ENCODE results near the gene RASGRF1.

DNA sequence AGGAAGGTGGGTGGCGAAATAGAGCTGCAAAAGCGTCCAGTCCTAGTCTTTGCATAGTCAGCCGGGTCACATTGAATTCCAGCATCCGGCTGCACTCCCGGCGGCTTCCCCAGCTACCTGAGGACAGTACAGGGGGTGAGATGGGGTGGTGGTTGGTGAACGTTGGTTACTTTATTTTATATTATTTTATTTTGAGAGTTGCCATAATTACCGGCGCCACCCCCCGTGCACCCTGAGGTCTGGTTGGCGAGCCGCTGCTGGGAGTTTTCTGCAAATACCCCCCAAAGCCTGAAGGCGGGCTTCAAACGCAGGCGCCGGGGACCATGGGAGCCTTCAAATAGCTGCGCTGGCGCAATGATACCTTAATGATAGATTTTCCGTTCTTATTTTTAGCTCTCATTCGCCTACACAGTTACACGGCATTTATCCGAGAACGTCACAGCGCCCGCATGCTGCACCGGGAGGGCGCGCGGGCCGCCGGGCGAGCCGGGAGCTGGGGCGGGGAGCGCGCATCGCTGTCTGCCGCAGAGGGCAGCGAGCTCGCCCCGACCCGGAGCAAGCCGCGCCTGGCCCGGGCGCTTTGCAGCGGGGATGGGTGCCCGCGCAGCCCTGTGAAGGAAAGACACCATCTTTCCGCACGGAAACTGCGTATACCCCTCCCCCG is 756 bp upstream of the RASGRF1 start:
- TF ChIP-seq CSDC2 (CRISPR knock-in tag; IDR thresholded peaks at IDR 0.05): no peak
- TF ChIP-seq GLIS3 (CRISPR knock-in tag; IDR thresholded peaks at IDR 0.05): no peak
- TF ChIP-seq, protein P1, sequence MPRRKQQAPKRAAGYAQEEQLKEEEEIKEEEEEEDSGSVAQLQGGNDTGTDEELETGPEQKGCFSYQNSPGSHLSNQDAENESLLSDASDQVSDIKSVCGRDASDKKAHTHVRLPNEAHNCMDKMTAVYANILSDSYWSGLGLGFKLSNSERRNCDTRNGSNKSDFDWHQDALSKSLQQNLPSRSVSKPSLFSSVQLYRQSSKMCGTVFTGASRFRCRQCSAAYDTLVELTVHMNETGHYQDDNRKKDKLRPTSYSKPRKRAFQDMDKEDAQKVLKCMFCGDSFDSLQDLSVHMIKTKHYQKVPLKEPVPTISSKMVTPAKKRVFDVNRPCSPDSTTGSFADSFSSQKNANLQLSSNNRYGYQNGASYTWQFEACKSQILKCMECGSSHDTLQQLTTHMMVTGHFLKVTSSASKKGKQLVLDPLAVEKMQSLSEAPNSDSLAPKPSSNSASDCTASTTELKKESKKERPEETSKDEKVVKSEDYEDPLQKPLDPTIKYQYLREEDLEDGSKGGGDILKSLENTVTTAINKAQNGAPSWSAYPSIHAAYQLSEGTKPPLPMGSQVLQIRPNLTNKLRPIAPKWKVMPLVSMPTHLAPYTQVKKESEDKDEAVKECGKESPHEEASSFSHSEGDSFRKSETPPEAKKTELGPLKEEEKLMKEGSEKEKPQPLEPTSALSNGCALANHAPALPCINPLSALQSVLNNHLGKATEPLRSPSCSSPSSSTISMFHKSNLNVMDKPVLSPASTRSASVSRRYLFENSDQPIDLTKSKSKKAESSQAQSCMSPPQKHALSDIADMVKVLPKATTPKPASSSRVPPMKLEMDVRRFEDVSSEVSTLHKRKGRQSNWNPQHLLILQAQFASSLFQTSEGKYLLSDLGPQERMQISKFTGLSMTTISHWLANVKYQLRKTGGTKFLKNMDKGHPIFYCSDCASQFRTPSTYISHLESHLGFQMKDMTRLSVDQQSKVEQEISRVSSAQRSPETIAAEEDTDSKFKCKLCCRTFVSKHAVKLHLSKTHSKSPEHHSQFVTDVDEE (CRISPR knock-in tag; IDR thresholded peaks at IDR 0.05): no peak
- TF ChIP-seq ESRRG (CRISPR knock-in tag; IDR thresholded peaks at IDR 0.05): no peak
- TF ChIP-seq ZNF70 (CRISPR knock-in tag; IDR thresholded peaks at IDR 0.05): no peak
- no peak for TF ChIP-seq TCF4 (CRISPR knock-in tag; IDR thresholded peaks at IDR 0.05; ENCODE audit: borderline replicate concordance)
- no peak for TF ChIP-seq ISL1 (CRISPR knock-in tag; IDR thresholded peaks at IDR 0.05)
- TF ChIP-seq ZFP30 (CRISPR knock-in tag; IDR thresholded peaks at IDR 0.05): no peak
- no peak for TF ChIP-seq TOX (CRISPR knock-in tag; IDR thresholded peaks at IDR 0.05; ENCODE audit: borderline replicate concordance)
- no peak for TF ChIP-seq ZFP3 (CRISPR knock-in tag; IDR thresholded peaks at IDR 0.05)
- no peak for TF ChIP-seq ZC3H10 (CRISPR knock-in tag; IDR thresholded peaks at IDR 0.05)
- TF ChIP-seq, protein P2, sequence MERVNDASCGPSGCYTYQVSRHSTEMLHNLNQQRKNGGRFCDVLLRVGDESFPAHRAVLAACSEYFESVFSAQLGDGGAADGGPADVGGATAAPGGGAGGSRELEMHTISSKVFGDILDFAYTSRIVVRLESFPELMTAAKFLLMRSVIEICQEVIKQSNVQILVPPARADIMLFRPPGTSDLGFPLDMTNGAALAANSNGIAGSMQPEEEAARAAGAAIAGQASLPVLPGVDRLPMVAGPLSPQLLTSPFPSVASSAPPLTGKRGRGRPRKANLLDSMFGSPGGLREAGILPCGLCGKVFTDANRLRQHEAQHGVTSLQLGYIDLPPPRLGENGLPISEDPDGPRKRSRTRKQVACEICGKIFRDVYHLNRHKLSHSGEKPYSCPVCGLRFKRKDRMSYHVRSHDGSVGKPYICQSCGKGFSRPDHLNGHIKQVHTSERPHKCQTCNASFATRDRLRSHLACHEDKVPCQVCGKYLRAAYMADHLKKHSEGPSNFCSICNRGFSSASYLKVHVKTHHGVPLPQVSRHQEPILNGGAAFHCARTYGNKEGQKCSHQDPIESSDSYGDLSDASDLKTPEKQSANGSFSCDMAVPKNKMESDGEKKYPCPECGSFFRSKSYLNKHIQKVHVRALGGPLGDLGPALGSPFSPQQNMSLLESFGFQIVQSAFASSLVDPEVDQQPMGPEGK (CRISPR knock-in tag; IDR thresholded peaks at IDR 0.05; ENCODE audit: borderline replicate concordance): no peak
- TF ChIP-seq RARB (CRISPR knock-in tag; IDR thresholded peaks at IDR 0.05): no peak

All from SK-N-SH treated with all-trans-retinoic acid at 6 μM for 48 hours (cell line).